ENCODE data around the gene PTPN11.
"Not testable (repeated sequence)": the region's sequence is repeated elsewhere in the genome, so short reads cannot be mapped to it uniquely, and the experiment has no call there.

The PTPN11 gene

GRCh38 chr12:112418608-112419296 is at the start of gene PTPN11:
Gene PTPN11, plus strand, starts transcription at chr12:112418947. Its CDS starts 165 bp downstream, at chr12:112419112.
- DNase-seq (ENCODE audit: low spot score) = peak; percentile 91

- DNase-seq (ENCODE audit: low spot score) = no peak
These were observed 48.5 kb upstream of the PTPN11 start for GRCh38 chr12:112370199-112370598.

- no peak for DNase-seq (ENCODE audit: low spot score)
These were observed 47.8 kb upstream of the PTPN11 start for GRCh38 chr12:112370868-112371510.

- DNase-seq (ENCODE audit: low spot score) = no peak
These were observed 44.5 kb upstream of the PTPN11 start for GRCh38 chr12:112374166-112374740.

GRCh38 chr12:112375105-112375504 is 43.6 kb upstream of the PTPN11 start:
- no peak for DNase-seq (ENCODE audit: low spot score)

- no peak for DNase-seq (ENCODE audit: low spot score)
These were observed 37.9 kb upstream of the PTPN11 start for GRCh38 chr12:112380663-112381405.

- no peak for DNase-seq (ENCODE audit: low spot score)
These were observed 37.3 kb upstream of the PTPN11 start for GRCh38 chr12:112381406-112381882.

GRCh38 chr12:112381883-112382796 is 36.6 kb upstream of the PTPN11 start, which contains the start of gene HECTD4:
Gene HECTD4, minus strand, starts transcription at chr12:112382431. Its CDS starts 303 bp downstream, at chr12:112382128.
- DNase-seq (ENCODE audit: low spot score) = peak; percentile 97

GRCh38 chr12:112382866-112383265 is 35.9 kb upstream of the PTPN11 start:
- no peak for DNase-seq (ENCODE audit: low spot score)

- DNase-seq (ENCODE audit: low spot score) = peak; percentile 25
These were observed 32.0 kb upstream of the PTPN11 start for GRCh38 chr12:112386726-112387125.

GRCh38 chr12:112389228-112389627 is 29.5 kb upstream of the PTPN11 start:
- no peak for DNase-seq (ENCODE audit: low spot score)

GRCh38 chr12:112389922-112390654 is 28.7 kb upstream of the PTPN11 start:
- DNase-seq (ENCODE audit: low spot score) = not testable (repeated sequence)

GRCh38 chr12:112393328-112393727 is 25.4 kb upstream of the PTPN11 start:
- no peak for DNase-seq (ENCODE audit: low spot score)

- DNase-seq (ENCODE audit: low spot score) = no peak
These were observed 17.7 kb upstream of the PTPN11 start for GRCh38 chr12:112401054-112401453.

GRCh38 chr12:112401903-112402498 is 16.7 kb upstream of the PTPN11 start:
- DNase-seq (ENCODE audit: low spot score) = no peak

GRCh38 chr12:112406519-112407488 is 11.9 kb upstream of the PTPN11 start:
- DNase-seq (ENCODE audit: low spot score) = no peak

GRCh38 chr12:112407683-112408082 is 11.1 kb upstream of the PTPN11 start:
- DNase-seq (ENCODE audit: low spot score) = not testable (repeated sequence)

- DNase-seq (ENCODE audit: low spot score) = no peak
These were observed 10.1 kb upstream of the PTPN11 start for GRCh38 chr12:112408621-112409020.

Measured in AG08395 (cell line).